Endometrial microvascular endothelial cells (primary cell): ENCODE data around the gene ZBED4. TPM values are rescaled to one million over a fixed set of nuclear protein-coding genes. Genes with fewer than 3 reads are reported as not detected.

ENCODE experiments used
- in situ Hi-C: cut with HindIII; loops from 2 replicates; pipeline ENCODE4 v1.10.0; 2017; ENCODE audit warnings: low sequenced_read_pairs, low pct_unique_long_range_greater_than_20kb; ENCODE audit errors: inconsistent ontology term
- total RNA-seq: library from RNA; depleted of rRNA; stranded (reverse); fragments of >200 nt; gene quantifications from one replicate; pipeline ENCODE4 v1.2.3, GENCODE V29; 2015; ENCODE audit errors: inconsistent ontology term

The ZBED4 gene
- total RNA-seq, 1 donor from 2014 or later, result 13.1 TPM

DNA sequence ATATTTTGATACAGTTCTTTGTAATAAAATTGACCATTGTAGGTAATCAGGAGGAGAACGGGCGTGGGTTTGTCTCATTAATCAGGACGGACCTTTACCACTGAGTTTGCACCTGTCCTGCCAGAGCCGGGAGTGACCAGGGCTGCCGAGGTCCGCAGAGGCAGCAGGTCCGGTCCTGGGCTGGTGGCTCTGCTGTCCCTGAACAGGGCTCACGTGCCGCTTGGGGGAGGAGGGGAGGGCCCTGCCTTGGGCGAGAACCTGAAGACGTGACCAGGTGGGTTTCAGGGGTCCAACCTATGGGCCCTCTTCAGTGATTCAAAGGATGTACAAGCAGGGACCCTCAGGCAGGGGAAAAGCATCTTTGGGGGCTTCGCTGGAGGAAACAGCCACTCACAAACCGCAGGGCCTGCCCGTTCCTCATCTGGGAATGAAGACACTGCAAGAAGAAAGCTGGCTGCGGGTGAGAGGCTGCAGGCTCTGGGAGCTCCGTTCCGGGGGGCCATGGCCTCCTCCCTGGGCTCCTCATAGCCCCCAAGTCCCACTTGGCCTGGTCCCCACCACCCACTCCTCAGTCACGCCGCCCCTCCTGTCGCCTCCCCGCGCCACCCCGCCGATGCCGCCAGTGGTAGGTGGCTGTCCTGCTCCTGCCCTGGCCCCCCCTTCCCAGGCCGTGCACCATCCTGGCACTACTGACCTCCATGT lies 74.0 kb downstream of the ZBED4 start:
- in situ Hi-C loops, result no loop called here

DNA sequence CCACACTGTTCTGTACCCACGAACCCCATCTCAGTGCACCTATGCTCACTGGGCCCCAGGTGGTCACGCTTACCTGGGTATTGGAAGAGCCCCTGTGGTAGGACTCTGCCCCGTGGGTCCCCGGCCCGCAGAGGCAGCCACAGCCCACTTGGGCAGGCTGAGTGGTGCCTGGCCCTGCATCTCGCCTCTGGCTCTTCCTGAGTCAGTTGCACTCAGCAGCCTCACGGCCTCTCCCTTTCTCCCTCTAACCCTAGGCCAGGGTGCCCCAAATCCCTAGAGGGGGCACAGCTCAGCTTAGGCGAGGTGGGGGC lies 74.5 kb downstream of the ZBED4 start:
- in situ Hi-C loops, result no loop called here

DNA sequence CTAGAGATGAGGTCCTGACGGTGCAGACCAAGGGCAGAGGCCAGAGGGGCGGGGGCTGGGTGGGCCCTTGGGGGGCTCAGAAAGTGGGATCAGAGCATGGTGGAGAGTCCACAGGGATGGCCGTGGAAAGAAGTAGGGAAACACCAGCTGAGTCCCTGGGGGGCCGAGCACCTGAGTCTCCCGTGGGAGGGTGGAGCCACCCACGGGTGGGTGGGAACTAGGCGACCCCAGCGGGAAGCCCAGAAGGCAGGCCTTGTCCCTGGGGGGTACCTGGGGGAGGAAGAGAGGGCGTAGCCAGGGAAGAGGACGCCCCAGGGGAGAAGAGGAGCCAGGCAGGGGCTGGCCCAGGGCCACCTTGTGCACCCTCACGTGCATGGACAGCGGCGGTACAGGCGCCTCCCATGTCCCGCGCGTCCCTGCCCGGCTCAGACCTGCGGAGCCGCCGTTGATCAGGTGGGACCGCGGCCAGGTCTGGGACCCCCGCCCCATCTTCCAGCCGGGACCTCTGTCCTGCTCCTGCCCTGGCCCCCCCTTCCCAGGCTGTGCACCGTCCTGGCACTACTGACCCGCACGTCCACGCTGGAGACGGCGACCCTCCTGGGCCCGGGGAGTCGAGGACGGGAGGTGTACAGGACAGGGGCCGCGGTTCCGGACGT lies 75.0 kb downstream of the ZBED4 start:
- in situ Hi-C loops, result no loop called here

DNA sequence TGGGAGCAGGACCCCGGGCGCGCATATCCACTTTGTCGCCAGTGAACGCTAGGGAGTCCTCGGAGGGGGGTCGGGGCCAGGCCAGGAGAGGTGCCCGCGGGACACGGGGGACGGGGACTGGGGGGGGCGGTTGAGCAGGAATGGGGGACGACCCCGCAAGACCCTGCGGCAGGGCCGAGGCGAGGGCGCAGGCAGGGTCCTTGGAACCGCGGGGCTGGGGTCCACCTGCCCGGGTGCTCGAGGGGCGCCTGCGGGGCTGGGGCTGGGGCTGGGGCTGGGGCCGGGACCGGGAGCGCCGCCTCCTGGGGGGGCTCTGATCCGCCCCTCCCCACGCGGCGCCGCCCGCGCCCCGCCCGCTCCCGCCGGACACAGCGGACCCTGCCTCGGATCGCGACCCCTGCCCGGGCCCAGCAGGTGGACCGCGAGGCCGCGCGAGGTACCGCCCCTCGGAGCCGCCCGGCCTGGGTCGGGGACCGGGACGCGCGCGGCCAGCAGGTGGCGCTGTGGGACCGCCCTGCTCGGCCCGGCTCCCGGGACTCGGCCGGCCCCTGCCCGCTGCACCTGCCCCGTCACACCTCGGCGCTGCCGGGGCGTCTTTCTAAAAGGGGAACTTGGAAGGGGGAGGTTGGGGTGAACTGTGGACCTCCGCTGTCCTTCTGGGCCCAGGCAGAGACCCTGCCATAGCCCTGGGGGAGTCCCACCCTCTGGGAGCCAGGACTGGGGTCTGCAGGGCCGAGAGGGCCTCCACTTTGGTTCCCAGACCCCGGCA lies 75.8 kb downstream of the ZBED4 start:
- in situ Hi-C loops, result no loop called here

DNA sequence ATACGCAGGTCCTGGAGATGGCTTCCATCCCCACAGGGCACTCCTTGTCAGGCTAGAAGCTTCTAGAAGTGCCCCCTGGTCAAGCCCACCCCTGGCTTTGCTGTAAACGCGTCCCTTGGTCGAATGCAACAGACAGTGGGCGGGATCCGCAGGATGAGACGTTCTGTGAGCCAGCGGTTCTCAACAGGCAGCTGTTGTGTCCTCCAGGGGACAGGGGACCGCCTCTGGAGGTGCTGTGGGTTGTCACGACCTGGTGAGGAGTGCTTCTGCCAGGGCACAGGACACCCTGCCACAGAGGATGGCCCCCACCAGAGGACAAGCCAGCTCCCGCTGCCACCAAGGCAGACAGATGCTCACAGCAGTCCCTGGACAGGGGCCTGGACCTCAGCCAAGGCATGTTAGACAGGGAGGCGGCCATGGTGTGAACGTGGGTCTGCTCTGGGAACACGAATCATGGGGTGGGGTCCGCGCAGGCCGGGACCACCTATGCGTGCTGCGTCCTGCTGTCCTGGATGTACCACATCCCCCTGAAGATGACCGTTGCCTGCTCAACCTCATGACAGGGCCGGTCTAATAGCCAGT lies 76.4 kb downstream of the ZBED4 start:
- in situ Hi-C loops, result no loop called here

DNA sequence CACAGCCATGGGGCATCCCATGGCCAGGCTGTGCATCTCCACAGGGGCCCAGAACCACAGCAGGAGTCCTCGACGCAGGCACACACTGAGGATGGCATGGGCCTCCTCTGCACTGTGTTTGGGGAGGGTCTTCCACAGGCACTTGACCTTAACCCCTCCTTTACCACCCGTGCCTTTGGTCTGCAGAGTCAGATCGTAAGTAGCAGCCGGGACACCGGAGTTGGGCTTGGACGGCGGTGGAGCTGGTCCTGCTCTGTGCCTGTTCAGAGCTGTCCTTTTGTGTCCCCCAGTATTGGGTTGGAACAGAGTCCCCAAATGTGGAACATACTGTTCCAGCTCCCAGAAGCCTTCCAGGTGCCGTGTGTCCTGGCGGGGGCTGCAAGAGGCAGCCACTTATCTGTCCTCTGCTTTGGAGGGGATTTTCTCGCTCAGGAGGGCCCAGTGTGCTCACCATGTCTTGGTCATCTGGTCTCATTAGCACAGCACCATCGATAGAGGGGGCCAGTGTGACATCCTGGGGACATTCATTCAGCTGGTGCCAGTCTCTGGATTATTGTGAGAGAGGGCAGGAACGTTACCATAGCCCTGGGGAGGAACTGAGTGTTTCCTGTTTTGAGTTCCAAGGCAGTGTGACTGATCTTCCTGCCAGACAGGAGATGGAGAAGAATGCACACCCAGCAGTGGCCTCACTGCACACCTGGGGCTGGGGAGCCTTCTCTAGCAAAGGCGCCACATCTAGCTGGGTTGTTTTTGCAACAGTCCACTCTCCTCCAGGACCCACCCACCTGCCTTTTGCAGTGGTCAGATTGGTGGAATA lies 77.2 kb downstream of the ZBED4 start:
- in situ Hi-C loops, result no loop called here

DNA sequence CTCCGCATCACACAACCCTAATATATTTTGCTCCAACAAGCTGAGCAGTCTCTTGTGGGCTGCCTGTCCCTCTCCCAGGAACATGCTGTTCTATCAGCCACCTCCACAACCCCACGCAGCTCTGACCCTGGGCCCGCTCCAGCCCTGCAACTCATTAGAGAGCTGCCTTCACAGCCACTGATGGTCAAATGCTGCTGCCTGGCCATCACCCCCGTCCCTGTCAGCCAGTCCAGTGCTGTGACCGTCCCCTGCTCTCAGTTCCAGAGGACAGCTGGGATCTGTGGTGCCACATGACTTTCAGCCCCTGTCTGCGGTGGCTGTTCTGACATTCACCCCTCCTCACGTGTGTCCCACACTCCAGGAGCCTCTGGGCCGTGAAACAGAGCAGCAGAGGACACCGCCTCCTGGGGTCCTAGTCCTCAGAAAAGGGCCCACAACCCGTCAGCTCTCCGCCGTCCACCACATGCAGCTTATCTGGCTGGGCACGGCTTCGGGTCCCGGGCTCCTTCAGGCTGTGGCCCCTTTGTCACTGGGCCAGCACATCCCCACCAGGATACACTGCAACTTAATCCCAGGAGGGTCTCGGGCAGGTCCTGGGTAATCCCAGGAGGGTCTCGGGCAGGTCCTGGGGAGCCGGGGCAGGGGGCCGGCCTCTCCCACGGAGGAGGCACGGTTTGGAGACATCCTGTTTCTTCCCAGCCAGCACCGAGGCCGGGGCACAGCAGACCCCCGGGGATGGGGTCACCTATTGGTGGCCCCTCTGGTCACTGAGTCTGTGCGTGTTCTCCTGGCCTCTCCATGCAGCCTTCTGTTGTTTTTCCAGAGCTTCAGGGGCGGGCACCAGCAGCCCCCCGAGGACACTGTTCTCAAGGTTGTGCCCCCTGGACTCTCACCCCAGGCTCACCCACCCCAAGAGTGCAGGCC lies 79.9 kb downstream of the ZBED4 start:
- in situ Hi-C loops, result no loop called here

DNA sequence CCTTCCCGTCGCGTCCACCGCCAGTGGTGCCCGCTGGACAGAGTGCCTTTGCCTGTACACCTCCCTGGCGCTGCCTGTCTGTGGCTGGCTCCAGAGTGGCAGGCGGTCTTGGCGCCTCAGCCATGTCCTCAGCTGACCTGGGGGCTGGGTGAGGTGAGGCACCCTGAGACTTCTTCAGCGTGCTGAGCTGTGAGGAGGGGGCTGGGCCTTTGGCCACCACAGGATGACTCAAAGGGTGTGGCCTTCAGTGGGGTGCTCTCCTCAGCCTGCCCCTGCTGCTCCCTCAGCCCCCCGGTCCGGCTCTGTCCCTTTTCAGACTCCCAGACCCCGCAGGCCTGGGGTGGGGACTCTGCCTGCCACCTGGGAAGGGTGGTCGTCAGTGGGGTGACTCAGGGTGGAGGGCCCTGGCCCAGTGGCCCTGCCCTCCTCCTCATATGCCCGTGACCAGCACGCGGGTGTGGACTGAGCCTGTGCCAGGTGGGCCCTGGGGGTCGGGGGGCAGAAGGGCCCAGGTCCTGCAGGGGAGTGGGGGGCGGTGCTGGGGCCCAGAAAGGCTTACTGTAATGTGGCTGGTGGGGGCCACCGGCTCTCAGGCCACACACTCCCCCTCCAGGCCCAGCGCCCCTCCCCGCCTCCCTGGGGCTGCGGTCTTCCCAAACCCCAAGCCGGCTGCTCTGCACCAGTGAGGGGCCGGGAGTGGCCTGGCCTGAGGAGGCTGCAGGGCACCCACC lies 80.7 kb downstream of the ZBED4 start:
- in situ Hi-C loops, result no loop called here

DNA sequence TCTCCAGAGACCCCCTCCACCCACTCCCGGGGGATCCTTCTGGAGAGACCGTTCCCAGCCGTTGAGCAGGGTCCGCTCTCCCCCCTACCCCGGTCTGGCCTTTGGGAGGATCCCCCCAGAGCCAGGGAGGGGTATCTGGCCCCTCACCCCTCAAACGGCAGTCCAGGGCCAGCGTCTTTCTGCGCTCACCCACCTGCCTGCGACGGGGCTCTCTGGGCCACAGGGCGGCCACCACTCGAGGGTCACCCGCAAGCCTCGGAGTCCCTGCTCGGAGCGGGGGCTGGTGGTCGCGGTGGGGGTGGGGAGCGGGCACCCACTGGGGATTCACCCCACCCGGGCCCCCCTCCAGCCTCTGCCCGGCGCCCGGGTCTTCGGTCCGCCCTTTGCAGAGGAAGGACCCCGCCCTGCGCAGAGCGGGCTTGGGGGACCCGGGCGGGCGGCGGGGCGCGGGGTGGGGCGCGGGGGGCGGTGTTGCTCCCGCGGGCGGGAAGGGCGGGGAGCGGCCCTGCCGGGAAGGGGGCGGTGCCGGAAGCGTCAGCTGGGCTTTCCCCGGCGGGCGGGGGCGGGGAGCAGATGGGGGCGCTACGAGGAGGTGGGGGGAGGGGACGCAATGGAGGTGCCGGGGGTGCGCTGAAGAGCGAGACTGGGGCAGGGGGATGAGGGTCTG lies 81.4 kb downstream of the ZBED4 start:
- in situ Hi-C loops, result no loop called here

DNA sequence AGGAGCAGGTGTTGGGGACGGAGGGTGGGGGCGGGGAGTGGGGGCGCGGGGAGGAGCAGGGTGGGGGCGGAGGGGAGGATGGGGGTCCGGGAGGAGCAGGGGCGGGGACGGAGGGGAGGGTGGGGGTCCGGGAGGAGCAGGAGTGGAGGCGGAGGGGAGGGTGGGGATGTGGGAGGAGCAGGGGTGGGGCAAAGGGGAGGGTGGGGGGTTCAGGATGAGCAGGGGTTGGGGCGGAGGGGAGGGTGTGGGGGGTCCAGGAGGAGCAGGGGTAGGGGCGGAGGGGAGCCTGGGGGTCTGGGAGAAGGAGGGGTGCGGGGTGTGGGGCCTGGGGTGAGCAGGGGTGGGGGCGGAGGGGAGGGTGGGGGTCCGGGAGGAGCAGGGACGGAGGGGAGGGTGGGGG lies 81.9 kb downstream of the ZBED4 start:
- in situ Hi-C loops, result no loop called here

DNA sequence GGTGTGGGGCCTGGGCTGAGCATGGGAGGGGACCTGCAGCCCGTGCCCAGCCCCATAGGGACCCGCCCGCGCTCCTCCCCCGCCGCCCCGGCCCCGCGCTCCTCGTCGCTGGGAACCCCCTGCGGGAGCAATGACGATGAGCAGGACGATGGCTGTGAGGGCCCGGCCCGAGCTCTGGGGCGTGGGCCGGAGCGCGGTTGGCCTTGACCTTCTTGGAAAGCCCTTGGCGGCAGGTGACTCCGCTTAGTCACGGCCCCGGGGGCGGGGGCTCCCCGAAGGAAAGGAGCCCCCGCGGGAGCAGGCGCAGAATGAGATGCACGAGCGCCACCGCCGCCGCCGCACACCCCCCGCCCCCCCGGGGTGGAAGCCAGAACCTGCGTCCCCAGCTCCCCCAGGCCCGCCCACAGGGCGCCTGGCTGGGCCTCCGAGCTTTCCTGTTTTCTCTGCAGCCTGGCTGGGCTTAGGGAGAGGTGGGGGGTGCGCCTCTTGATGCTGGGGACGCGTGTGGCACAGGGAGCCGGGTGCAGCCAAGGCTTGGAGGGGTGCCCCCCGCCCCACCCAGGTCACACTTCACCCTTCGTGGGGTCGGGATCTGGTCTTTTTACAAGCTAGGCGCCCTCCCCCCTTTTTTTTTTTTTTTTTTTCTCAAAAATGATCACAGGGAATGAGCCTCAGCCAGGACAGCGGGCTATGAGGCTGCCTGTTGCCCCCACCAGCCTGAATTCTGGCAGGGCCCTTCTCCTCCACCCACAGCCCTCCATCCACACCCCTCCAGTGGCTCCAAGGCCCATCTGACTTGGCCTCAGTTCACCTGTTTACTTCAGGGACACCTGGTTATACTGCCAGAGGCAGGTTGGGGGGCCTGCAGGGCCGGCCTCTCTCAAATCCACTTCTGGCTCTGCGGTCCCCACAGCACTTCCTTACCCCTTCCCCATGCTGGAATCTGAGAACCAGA lies 82.7 kb downstream of the ZBED4 start:
- in situ Hi-C loops, result no loop called here

DNA sequence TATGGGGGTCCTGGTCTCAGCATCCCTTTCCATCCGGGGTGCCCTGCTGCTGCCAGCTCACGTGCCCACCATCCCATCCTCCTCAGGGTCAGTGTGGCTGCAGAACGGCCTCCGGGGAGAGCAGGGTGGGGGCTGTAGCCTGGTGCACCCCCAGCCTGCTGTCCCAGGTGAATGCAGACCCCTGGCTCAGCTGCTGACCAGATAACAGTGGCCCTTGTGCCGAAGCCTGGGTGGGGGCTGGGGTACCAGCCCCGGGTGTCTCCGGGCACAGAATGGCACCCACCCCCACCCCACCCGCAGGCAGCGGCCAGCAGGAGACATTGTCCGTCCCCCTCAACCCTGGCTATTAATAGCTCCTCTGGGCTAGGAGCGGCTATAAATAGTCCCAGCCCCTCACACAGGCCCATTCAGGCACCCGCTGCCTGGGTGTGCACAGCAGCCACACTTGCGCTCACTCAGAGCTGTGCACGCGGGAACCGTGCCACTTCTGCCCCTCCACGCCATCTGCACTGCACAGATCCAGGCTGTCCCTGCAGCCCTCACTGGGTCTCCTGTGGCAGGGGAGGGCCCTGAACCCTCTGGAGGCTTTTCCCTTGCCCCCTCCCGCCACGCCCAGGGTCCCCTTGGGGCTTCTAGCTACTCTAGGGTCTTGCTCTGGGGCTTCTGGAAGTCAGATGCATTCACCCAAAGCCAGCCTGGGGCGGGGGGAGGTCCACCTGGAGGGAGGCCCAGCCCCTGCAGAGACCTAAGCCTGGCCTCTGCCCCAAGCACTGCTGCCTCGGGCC lies 83.5 kb downstream of the ZBED4 start:
- in situ Hi-C loops, result no loop called here

DNA sequence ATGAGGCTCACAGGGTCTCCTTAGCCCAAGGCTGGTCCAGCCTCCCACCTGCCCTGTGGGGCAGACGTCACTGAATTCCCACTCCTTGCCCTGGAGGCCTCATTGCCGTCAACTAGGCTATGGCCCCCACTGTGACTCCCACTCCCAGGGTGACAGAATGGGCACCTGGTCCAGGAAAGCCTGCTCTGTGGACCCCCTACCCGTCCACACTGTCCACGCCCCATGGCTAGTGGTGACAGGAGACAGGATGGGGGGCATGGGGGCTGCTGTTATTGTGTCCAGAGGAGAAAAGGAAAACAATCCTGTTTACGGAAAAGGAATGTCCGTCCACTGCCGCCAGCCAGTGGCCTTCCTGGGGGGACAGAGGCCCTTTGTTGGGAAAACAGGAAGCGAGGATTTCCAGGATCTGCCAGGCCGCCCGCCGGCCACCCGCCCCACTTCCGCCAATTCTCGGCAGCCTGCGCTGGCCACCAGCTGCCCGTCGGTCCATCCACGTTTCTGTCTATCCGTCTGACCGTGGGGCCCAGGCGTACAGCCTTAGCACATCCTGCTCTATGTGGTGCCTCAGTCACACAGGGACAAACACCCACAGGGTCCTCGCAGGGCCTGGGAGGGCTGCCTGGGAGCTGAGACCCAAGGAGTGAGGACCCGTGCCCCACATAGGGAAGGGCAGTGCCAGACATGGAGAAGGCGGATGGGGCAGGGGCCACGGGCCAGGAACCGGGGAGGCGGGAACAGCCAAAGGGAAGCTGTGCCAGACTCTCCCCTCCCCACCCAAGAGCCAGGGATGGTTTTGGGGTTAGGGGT lies 84.3 kb downstream of the ZBED4 start:
- in situ Hi-C loops, result no loop called here

DNA sequence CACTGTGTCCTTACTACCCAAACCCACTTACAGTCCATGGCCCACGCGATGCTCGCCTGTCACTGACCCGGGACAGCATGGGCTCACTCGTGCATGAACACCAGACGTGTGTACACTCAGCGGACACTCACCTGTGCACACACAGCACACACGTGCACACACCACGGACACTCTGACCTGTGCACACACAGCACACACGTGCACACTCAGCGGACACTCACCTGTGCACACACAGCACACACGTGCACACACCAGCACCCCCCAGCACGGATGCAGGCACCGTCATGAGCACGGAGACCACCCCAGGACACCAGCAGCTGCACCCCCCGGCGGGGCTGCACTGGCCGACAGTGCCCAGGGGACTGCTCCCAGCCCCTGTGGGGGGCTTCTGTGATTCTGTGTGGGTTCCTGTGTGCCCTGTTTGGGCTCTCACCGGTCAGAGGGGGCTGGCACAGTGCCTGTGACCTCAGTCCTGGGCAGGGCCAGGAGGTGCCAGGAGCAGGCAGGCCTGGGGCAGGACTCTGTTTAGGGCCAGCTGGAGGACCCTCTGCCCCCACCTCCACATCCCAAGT lies 85.0 kb downstream of the ZBED4 start:
- in situ Hi-C loops, result no loop called here
